ENCODE results near the gene RITA1. TPM values are rescaled to one million over a fixed set of nuclear protein-coding genes. Genes with fewer than 3 reads are reported as not detected.

The RITA1 gene
- total RNA-seq, 1 donor from 2014 or later: 11.7 TPM

DNA sequence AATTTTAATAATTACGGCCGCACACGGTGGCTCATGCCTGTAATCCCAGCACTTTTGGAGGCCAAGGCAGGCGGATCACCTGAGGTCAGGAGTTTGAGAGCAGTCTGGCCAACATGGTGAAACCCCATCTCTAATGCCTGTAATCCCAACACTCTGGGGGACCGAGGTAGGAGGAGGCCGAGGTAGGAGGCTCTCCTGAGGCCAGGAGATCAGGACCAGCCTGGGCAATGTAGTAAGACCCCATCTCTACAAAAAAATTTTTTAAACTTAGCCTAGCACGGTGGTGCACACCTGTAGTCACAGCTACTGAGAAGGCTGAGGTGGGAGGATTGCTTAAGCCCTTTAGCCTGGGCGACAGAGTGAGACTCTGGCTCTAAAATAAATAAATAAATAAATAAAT, 41.6 kb upstream of the RITA1 start:
- no peaks in the 10 kb centered on the region for H3K9me3 Mint-ChIP-seq (ENCODE audit: unreplicated experiment)

DNA sequence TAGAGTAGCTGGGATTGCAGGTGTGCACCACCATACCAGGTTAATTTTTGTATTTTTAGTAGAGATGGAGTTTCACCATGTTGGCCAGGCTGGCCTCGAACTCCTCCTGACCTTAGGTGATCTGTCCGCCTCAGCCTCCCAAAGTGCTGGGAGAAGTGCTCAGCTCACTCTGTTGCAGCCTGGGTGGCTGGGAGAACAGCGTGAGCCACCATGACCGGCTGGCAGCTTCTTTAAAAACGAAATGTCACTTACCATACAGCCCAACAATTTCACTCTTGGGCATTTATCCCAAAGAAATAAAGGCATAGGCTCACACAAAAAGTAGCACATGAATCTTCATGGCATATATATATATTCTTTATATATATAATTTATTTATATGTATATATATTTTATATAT, 40.7 kb upstream of the RITA1 start:
- no peaks in the 10 kb centered on the region for H3K4me1 Mint-ChIP-seq (ENCODE audit: unreplicated experiment)
- H3K27ac Mint-ChIP-seq (ENCODE audit: unreplicated experiment): no peak overlapping the region
- H3K36me3 Mint-ChIP-seq (ENCODE audit: low read depth, unreplicated experiment): no peaks in the 10 kb centered on the region
- no peaks in the 10 kb centered on the region for H3K9me3 Mint-ChIP-seq (ENCODE audit: unreplicated experiment)
- no peak for DNase-seq (ENCODE audit: low spot score)
- TF ChIP-seq, protein P1, sequence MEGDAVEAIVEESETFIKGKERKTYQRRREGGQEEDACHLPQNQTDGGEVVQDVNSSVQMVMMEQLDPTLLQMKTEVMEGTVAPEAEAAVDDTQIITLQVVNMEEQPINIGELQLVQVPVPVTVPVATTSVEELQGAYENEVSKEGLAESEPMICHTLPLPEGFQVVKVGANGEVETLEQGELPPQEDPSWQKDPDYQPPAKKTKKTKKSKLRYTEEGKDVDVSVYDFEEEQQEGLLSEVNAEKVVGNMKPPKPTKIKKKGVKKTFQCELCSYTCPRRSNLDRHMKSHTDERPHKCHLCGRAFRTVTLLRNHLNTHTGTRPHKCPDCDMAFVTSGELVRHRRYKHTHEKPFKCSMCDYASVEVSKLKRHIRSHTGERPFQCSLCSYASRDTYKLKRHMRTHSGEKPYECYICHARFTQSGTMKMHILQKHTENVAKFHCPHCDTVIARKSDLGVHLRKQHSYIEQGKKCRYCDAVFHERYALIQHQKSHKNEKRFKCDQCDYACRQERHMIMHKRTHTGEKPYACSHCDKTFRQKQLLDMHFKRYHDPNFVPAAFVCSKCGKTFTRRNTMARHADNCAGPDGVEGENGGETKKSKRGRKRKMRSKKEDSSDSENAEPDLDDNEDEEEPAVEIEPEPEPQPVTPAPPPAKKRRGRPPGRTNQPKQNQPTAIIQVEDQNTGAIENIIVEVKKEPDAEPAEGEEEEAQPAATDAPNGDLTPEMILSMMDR (IDR thresholded peaks at IDR 0.05; ENCODE audit: unreplicated experiment): no peak
- H3K27me3 Mint-ChIP-seq (ENCODE audit: unreplicated experiment): peaks cover 4% of the 10 kb centered on the region
- H3K4me3 Mint-ChIP-seq (ENCODE audit: unreplicated experiment): no peak overlapping the region

More for the DNA sequence above, 41.6 kb upstream of the RITA1 start:
- peaks cover 4% of the 10 kb centered on the region for H3K27me3 Mint-ChIP-seq (ENCODE audit: unreplicated experiment)
- DNase-seq (ENCODE audit: low spot score): no peak
- H3K27ac Mint-ChIP-seq (ENCODE audit: unreplicated experiment): no peak overlapping the region
- no peak overlapping the region for H3K4me3 Mint-ChIP-seq (ENCODE audit: unreplicated experiment)
- no peaks in the 10 kb centered on the region for H3K4me1 Mint-ChIP-seq (ENCODE audit: unreplicated experiment)
- H3K36me3 Mint-ChIP-seq (ENCODE audit: low read depth, unreplicated experiment): no peaks in the 10 kb centered on the region
- TF ChIP-seq, protein P1 (IDR thresholded peaks at IDR 0.05; ENCODE audit: unreplicated experiment): no peak

DNA sequence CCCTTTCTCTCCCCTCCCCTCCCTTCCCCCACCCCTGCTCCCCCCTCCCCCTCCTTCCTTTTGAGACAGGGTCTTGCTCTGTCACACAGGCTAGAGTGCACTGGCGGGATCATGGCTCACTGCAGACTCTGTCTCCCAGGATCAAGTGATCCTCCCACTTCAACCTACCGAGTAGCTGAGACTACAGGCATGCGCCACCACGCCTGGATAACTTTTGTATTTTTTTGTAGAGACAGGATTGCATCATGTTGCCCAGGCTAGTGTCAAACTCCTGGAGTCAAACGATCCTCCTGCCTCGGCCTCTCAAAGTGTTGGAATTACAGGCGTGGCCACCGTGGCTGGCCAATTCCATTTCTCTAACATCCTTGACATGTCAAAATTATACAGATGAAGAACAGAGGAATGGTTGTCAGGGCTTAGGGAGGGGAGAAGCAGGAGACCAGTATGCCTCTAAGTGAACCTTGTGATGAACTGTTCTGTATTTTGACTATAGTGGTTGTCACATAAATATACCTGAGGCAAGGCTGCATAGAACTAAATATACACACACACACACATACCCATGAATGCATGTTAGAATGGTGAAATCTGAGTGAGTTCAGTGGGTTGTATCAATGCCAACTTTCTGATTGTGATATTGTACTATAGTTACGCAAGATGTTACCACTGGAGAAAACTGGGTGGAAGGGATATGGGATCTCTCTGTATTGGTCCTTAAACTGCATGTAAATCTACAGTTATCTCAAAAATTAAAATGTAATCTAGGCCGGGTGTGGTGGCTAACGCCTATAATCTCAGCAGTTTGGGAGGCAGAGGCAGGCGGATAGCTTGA, 39.6 kb upstream of the RITA1 start:
- no peaks in the 10 kb centered on the region for H3K9me3 Mint-ChIP-seq (ENCODE audit: unreplicated experiment)
- no peak overlapping the region for H3K27ac Mint-ChIP-seq (ENCODE audit: unreplicated experiment)
- no peaks in the 10 kb centered on the region for H3K36me3 Mint-ChIP-seq (ENCODE audit: low read depth, unreplicated experiment)
- DNase-seq (ENCODE audit: low spot score): no peak
- peaks cover 8% of the 10 kb centered on the region for H3K27me3 Mint-ChIP-seq (ENCODE audit: unreplicated experiment)
- H3K4me3 Mint-ChIP-seq (ENCODE audit: unreplicated experiment): no peak overlapping the region
- no peaks in the 10 kb centered on the region for H3K4me1 Mint-ChIP-seq (ENCODE audit: unreplicated experiment)
- TF ChIP-seq, protein P1 (IDR thresholded peaks at IDR 0.05; ENCODE audit: unreplicated experiment): no peak

DNA sequence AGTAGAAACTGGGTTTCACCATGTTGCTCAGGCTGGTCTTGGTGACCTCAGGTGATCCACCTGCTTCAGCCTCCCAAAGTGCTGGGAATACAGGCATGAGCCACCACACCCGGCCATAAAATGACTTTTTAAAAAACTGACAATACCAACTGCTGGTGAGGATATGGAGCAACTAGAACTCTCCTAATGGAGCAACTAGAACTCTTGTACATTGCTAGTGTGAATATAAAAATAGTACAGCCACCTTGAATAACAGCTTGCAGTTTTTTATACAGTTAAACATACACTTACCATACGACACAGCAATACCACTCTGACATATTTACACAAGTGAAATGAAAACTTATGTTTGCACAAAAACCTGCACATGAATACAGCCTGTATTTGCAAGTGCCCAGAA, 38.5 kb upstream of the RITA1 start:
- Mint-ChIP-seq H3K27ac (ENCODE audit: unreplicated experiment) (no peak overlapping the region), H3K36me3 (ENCODE audit: low read depth, unreplicated experiment) (peaks cover under 1% of the 10 kb centered on the region), H3K4me1 (ENCODE audit: unreplicated experiment) (peaks cover 1% of the 10 kb centered on the region), H3K4me3 (ENCODE audit: unreplicated experiment) (no peak overlapping the region), H3K9me3 (ENCODE audit: unreplicated experiment) (no peaks in the 10 kb centered on the region), H3K27me3 (ENCODE audit: unreplicated experiment) (peaks cover 8% of the 10 kb centered on the region)
- TF ChIP-seq, protein P1 (IDR thresholded peaks at IDR 0.05; ENCODE audit: unreplicated experiment): no peak
- DNase-seq (ENCODE audit: low spot score): no peak

Measured in endothelial cell (in vitro differentiated cells).